Fibroblast of upper back skin (primary cell): ENCODE results near the gene PNPLA7.

Source experiments
- DNase-seq: peaks from one replicate; pipeline ENCODE4 v3.0.0-alpha.2; 2013

Gene PNPLA7

DNA sequence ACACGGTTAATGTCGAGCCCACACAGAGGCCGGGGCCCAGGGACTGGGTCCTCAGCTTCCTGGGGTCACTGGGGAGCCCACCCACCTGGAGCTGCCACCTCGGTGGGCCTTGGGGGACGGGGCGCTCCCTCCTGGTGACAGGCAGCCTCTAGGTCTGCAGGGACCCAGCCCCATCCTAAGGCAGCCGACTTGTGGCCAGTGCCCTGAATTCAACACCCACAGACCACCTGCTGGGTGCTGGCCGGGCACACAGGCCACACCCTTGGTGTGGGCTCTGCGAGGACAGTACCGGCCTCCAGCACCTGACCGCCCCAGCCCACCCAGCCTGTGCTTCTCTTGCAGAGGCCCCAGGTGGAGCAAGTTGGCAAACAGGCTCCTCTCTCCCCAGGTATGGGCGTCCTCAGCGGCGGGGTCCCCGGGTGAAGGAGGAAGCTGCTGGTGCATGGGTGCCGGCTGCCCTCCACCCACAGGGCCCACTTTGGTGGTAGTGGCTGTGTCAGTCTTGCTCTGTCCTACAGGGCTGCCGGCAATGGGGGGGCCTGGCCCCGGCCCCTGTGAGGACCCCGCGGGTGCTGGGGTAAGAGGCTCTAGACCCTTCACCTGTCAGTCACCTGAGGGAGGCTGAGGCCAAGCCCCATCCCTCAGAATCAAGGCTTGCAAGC lies 117.4 kb downstream of the PNPLA7 start:
- DNase-seq = no peak

DNA sequence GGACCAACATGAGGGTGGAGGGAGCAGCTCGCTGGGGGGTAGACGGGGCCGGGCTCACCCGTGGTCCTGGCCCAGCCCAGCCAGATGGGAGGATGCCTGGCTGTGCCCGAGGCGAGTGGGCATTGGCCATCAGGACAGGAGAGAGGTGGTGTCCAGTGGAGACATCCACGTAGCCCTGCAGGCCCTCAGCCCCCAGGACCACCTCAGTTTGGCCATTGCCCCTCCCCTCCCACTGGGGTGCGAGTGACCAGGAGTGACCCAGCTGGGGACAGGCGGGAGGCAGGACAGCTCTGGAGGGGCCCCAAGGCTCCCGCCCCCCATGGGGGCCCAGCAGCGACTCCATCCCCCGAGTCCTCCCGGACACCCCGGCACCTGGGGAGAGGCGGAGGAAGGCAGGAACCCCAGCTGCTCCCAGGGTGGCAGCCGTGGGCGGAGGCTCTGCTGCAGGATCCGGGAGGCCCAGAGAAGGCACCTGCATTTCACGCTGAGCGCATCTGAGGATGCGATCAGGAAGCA lies 118.7 kb downstream of the PNPLA7 start:
- no peak for DNase-seq

DNA sequence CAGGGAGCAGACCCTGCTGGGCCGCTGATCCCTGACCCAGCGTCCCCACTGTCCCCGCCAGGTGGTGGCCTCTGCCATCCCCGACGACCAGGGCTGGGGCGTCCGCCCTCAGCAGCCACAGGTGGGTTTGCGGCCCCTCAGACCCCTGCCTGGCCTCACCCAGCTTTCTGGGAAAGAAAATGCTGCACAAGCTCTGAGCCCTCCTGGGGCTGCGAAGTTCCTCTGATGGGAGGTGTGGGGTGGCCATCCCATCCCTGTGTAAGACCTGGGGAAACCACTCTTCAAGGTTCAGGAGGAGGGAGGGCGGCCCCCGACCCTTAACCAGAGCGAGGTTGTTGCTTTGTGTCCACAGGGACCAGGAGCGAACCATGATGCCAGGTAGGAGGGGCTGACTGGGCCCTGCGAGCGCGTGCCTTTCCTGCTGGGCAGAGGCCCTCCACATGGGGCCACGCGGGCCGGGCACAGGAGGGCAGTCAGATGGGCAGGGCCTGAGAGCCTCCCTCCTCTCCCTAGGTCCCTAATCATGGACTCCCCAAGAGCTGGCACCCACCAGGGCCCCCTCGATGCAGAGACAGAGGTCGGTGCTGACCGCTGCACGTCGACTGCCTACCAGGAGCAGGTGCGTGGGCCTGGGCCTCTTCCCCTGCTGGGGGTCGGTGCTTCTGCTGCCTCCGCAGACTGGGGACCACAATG lies 119.3 kb downstream of the PNPLA7 start:
- no peak for DNase-seq

DNA sequence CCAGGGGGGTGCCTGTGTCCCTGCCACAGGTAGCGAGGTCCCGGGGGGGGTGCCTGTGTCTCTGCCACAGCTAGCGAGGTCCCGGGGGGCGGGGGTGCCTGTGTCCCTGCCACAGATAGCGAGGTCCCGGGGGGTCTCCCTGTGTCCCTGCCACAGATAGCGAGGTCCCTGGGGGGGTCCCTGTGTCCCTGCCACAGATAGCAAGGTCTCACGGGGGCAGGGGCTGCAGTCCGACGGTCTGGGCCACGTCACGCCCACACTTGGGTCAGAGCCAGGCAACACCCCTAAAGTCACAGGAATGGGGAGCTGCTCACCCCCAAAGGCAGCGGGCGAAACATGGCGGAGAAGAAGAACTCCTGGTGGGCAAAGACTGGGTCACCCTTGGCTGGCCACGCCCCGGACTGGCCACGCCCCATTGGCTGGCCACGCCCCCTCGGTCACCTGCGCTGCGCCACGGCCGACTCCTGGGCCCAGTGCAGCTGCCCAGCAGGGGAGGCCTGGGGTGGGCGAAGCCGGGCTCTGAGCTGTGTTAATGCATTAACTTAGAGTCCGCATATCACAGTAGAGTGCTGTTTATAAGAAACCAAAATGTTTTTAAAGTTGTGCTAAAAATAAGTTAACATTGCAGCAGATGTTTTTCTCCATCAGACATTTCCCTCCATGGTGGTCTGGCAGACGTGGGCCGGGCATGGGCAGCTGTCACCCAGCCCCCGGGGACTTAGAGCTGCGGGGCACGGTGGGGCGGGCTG lies 120.1 kb downstream of the PNPLA7 start:
- no peak for DNase-seq

DNA sequence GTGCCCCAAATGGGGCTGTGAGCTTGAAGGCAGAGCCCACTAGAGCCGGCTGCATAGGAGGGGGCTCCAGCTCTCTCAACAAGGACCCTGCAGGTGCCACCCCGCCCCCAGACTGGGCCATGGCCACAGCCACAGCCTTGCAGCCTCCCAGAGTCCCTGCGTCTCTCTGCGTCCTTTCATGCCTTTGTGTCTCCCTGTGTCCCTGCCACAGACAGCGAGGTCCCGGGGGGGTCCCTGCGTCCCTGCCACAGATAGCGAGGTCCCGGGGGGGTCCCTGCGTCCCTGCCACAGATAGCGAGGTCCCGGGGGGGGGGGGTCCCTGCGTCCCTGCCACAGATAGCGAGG lies 120.7 kb downstream of the PNPLA7 start:
- DNase-seq = no peak

DNA sequence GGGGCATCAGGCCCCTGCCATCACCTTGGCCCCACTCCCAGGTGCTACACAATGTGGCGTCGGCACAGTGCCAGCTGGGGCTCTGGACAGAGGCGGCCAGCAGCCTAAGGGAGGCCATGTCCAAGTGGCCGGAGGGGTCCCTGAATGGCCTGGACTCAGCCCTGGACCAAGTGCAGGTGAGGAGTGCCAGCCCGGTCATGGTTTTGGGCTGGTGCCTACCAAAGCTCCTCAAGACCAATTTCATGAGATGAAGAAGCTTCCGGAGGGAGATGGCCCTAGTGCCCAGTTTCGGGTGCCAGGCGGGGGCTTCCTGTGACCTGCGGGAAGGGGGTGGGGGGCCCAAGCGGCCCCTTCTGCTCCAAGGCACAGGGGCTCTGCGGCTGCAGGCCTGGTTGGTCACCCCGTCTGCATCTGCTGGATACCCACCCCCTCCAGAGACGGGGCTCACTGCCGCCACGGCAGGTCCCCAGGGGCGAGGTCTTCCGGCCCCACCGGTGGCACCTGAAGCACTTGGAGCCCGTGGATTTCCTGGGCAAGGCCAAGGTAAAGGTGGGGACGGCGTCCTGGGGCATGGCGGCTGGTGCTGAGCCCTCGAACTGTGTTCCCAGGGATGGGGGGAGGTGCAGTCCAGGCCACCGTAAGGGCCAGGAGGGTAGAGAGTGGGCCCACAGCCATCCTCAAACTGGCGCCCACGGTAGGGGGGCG lies 121.2 kb downstream of the PNPLA7 start:
- no peak for DNase-seq

DNA sequence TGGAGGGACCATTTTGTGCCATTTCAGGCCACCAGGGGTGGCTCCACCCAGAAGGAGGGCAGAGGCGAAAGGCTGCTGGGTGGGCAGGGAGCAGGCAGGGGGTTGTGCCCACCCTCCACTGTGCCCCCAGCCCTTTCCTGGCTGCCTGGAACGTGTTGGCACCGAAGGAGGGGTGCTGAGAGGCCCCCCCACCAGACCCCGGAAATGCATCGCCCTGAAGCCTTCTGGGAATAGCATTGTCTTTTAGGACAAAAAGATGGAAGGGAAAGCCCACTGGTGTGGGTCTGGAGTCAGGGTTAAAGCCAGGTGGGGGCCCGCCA lies 121.9 kb downstream of the PNPLA7 start:
- DNase-seq = no peak

DNA sequence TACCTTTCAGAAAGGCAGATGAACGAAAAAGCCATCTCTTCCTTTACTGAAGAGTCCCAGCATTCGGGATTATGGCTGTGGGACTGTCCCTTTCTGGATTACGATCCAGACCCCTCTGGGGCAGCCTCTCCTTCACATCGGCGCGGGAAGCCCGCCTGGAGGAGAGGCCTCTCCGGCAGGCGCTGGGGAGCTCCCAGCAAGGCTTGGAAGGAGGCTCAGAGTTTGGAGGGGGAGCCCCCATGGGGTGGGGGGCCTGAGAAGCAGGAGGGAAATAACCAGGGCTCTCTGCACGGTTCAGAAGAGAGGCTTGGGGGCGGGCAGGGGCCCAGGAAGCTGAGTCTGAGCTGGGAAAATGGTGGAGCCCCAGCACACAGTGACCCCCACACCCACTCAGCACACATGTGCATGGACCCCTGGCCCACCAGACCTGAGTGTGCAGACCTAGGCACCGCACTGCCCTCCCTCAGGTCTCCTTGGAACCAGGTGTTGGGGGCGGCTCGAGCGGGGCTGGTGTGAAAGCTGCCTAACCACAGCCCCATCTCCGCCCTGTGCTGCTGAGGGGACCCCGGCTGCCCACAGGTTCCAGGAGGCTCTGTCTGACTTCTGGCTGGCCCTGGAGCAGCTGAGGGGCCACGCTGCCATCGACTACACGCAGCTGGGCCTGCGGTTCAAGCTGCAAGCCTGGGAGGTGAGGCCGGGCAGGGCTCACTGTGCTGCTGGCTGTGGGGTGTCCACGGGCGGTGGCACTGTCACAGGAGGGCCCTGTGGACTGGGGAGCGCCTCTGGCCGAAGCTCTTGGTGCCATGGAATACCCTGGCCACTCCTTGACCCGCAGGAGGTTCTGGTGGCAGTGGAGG lies 122.5 kb downstream of the PNPLA7 start:
- no peak for DNase-seq

DNA sequence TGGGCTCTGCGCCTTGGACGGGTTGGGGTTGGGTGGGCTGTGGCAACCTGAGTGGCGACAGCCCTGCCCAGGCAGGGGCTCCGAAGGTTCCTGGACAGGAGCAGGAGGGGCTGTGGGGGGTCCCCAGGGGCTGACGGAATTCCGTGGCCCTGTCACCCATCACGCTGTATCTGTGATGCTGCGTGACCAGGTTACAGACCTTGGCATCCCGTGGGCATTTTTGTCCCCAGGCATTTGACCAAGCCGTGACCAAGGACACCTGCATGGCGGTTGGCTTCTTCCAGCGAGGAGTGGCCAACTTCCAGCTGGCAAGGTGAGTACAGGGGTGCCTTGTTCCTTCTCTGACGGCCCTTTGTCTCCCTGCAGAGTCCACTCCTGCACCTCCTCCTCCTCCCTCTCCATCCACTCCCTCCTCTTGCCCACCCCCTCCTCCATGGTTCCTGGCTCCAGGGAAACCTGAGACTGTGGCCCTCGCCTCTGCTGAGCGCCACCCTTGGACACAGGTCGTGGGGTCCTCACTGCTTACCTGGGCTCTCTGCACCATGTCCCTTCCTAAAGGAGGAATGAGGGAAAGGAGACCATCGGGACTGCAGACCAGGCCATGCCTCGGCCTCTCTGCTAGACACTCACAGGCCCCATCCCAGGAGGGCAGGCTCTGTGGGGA lies 124.1 kb downstream of the PNPLA7 start:
- DNase-seq = no peak

DNA sequence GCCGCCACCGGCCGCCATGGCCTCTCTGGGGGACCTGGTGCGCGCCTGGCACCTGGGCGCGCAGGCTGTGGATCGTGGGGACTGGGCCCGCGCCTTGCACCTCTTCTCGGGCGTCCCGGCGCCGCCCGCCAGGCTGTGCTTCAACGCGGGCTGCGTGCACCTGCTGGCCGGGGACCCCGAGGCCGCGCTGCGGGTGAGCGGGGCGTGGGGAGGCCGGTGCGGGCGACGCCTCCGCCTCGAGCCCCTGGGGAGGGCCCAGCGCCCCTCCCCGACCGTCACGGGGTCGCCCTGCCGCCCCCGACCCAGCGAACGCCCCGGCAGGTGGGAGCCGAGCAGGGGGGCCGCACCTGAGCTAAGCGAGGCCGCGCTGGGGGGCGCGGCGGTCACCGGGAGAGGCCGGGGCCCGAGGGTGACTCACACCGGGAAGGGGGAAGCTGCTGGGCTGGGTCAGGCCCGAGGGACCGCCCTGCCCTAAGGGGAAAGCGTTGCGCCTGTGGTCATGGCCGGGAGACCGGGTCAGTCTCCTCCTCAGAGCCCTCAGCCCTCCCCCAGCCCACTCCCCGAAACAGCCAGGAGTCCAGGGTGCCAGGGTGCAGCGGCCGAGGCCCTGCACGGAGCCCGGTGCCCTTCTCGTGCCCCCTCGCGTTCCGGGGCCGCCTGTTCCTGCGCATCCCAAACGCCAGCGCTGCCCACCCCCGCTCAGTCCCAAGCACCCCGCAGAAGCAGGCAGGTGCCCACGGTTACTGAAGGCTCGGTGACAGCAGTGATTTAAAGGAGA lies 126.5 kb downstream of the PNPLA7 start:
- no peak for DNase-seq

DNA sequence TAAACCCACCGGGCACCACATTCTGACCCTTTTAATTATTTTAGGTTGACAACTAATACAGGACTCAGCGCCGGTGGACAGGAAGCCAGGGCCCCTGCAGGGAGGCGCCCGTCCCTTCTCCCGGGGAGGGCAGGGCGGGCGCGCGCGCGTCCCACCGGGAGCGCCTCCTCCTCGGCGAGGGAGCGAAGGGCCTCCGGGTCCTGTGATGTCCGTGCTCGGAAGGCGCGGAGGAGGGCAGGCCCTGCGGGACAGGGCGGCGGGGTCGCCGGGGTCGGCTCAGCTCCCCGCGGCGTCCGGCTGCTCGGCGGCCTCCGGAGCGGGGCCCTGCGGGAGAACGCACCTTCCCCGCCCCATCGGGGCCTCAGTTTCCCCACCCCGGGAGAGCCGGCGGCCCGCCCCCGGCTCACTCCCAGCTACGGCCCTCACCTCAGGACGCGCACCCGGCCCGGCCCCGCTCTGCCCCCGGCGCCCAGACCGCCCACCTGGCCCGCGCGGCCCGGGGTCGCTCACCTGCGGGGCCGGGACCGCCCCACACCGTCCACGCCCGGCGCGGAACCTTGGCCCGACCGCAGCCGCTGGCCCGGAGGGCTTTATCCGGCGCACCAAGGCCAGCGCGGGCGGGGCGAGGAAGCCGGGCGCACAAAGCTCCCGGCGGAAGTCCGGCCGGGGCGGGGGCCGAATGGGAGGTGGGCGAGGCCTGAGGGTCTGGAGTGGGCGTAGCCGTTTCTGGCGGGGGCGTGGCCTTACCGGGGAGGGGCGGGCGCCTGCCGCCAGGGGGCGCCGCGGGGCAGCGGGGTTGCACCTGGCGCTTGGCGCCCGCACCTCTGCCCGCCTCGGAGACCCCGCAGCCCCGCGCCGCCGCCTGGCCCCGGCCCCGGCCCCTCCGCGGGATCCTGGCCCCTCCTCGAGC lies 127.3 kb downstream of the PNPLA7 start, which contains the start of the genes EXD3 and NOXA1:
Gene EXD3 (minus strand): TSS at position 559 of the 910 bp plus-strand sequence. CDS start 27,805 bp downstream, outside the sequence.
Gene NOXA1 (plus strand): TSS at position 790 of the 910 bp plus-strand sequence. CDS start 137 bp downstream, outside the sequence.
- DNase-seq = peak; percentile 88

DNA sequence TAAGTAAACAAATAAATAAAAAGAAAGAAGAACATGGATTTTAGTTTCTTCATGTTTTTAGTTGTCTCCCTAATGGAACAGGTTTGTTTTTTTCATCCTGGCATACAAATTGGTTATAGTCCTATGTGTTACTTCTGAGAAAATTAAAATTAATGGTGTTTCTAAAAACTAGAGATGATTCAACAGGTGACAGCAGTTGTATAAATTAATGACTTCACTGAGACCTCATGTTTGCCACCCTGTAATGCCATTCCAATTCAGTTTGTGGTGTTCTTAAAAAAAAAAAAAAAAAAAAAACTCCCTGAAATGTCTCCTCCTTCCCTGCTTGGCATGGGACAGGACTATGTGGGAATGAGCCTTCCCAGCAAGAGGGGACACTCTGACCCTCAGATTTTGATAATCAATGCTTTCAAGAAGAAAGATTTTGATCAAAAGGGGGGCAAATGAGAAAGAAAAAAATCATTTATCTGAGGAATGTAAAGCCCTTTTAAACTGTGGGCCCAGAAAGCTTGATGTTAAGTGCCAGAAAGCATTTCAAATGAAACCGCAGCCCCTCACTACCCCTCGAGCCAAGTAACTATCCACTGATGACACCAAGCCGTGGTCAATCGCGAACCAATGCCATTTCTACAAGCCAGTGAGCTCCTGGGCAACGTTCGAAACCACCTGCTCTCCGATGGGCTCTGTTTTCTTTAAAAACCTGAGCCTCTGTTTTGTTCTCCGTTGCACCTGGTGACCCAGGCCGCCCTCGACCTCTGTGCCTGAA lies 128.2 kb downstream of the PNPLA7 start:
- no peak for DNase-seq

DNA sequence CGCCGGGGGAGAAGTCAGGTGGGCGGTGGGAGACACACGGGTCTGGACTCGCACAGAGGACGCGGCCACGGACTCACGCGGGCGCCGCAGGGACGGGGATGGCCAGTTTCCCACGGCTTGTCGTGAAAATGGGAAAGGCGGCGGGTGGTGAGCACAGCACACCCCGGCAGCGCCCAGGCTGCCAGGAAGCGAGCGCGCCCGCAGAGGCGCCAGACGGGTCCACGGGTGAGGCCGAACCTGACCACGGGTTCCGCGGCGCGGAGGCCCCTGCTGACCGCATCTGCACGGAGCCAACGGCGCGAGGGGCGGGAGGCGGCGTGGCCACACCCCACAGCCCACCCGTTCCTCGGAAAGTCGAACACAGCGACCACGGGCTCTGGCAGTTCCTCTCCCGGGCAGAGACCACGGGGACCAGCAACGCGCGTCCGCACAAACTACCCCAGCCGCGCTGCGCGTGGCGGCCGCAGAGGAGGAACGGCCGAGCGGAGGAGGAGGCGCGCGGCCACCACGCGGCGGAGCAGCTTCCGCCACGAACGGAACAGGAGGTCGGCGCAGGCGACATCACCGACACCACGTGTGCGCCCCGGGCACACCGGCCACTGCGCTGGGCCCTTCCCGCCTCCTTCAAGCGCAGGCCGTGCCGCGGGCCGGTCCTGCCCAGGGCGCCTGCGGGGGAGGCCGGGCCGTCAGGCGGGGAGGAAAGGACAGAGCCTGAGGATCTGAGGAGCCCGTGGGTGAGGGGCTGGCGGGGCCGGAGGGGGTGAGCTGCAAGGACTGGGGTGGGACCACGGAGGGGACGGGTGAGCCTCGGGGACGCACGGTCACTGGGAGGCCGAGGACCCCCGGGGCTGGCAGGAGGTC lies 132.8 kb downstream of the PNPLA7 start:
- no peak for DNase-seq

DNA sequence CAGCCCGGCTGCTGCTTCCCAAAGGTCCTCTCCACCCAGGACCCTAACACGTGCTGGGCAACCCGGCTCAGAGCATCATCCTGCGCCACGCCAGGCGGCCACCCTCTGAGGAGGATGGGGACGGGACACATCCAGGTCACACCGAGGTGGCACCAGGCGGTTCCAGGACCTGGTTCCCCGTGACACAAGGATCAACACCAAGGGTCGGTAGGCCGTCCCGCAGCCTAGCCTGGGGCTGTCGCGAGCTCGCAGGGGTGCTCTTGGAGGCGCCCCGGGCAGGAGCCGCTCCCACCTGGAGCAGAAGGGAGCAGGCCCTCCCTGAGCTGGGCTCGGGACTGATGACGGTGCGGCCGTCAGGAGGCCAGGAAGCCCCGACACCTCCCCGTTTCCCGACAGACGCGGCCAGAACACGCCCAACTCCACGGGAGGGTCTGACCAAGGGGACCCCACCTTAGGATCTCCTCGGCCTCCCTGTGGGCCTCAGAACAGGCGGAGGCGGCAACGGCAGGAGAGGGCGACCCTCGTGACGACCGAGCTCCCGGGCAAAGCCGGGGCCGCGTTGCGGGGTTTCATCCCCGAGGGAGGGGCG lies 133.5 kb downstream of the PNPLA7 start:
- no peak for DNase-seq

DNA sequence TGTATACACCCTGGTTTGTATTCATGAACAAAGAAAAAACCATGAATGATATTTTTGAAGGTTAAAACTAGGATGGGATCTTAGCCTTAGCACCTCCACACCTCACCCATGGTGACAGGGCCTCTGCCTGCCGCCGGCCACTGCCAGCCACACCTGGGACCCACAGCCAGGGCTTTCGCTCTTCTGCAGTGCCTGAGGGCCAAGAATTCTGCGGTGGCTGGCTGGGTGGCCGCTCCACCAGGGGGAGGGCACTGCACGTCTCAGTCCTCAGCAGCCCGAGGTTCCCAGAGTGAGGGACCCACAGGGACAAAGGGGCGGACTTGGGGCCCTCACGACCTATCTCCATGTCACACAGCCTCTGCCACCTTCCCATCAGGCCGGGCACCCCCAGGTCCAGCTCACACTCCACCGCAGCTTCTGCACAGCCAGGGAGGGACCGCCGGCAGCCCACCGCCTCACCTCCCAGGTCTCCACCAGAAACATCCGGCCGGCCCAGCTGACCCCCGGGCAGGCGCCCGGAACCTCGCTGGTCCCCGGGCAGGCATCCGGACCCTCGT lies 134.1 kb downstream of the PNPLA7 start:
- no peak for DNase-seq

DNA sequence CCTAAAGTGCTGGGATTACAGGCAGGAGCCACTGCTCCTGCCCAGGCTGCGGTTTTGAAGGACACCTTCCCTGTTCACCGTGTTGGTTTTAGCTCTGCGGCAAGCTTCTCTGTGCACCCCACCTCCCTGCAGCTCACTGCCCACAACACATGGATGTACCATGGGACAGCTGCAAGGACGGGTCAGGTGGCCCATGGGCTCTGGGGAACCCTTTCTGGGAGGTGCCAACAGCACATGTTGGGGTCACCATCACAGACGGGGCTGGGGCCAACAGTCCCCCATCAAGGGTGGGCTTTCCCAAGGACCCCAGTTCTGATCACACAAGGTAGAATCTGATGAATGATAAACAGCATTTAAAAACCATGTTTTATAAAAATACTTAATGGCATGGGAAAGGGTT lies 134.8 kb downstream of the PNPLA7 start:
- DNase-seq = no peak

DNA sequence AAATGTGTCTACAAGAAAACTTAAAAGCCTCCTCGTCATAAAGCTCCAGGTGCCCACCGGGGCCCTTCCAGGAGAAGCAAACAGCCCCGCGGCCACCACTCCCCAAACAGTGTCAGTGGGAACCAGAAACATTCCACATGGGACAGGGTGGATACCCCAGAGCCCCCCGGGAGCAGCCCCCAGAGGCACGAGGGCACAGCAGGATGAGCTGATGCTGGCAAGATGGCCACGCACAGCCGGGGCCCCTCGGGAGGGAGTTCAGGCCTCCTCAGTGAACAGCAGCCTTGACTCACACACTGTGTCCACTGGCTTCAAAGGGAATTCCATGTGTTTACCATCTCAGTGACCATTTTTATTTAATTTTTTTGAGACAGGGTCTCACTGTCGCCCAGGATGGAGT lies 137.8 kb downstream of the PNPLA7 start:
- peak; percentile 19 for DNase-seq
